Measurements from ENCODE around the gene SORCS1.

DNA sequence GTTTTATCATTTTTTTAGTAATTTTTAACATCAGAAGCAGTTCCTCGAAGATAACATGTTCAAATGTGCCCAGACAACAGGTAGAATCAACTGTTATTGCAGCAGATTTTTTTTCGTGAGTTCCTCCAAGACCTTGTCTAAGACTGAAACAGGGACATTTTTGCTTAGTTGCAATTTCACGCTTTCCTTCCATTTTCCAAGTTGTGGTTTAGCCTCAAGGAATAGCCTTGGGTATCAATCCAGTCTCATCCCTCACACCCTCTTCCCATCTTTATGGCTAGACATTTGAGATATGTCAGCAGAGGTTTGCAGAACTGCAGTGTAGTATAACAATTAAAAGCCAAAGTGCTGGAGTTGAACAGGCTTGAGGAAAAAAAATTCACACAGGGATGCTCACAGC is 152.5 kb downstream of the SORCS1 start:
- TF ChIP-seq, protein P1, sequence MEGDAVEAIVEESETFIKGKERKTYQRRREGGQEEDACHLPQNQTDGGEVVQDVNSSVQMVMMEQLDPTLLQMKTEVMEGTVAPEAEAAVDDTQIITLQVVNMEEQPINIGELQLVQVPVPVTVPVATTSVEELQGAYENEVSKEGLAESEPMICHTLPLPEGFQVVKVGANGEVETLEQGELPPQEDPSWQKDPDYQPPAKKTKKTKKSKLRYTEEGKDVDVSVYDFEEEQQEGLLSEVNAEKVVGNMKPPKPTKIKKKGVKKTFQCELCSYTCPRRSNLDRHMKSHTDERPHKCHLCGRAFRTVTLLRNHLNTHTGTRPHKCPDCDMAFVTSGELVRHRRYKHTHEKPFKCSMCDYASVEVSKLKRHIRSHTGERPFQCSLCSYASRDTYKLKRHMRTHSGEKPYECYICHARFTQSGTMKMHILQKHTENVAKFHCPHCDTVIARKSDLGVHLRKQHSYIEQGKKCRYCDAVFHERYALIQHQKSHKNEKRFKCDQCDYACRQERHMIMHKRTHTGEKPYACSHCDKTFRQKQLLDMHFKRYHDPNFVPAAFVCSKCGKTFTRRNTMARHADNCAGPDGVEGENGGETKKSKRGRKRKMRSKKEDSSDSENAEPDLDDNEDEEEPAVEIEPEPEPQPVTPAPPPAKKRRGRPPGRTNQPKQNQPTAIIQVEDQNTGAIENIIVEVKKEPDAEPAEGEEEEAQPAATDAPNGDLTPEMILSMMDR (IDR thresholded peaks at IDR 0.05; ENCODE audit: poor library complexity): no peak
- TF ChIP-seq EZH2phosphoT487 (IDR thresholded peaks at IDR 0.05; ENCODE audit: low read depth, severe bottlenecking, unreplicated experiment): no peak
